Measurements from ENCODE around the gene RGR.

RGR gene

DNA sequence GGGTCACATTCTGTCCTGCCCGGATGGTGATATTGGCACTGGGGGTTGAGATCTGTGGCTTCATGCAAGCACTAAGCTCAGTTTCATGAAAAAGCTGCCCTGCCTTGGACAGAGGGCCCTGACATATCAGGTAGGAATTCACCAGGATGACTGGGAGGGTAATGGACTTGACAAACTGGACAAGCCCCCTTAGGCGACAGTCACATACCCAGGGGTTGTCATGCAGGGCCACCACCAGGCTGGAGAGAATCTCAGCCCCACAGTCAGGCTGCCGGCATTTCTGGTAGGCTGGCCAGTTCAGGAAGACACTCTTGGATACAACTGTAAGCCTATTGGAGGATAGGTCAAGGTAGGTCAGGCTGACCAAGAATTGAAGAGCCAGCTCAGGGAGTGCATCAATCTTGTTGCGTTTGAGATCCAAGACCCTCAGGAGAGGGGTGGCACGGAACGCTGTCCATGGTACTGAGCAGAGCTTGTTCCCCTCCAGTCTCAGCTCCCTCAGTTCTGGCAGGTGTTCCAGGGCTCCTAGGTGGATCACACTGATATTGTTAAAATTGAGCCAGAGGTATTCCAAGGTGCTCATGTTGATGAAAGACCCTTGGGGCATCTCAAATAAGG is 20.3 kb upstream of the RGR start:
- DNase-seq: no peak

DNA sequence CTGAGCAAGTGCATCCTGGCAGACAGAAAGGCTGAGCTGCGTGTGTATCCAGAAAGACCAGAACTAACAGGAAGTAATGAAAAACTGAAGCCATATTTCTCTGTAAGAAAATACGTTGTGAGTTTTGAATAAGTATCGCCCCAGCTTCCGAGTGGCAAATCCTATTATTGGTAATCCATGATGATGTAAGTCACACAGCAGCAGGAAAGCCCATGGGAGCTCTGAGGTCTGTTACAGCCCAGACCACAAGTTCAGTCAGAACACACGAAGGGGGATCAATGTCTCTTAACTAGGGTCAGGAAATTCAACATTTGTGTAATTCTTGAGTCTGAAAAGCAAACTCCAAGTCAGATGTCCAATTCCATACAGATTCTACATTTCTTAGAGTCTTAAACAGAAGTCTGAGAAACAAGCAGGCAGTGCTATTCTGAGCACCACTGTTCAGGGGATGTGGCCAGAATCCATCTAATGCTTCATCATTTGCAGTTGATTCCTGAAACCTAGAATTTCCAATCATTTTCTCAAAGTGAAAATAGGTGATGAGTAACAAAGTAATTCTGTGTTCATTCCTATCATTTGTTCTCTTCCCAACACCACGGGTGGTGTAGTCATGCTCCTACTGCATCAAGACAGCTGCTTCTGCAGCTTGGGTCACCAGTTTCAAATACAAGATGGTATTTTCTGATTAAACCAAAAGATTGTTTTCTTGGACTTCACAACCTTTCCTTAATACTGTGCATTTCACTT is 19.3 kb upstream of the RGR start, which contains the start of gene LRIT2:
Gene LRIT2 (minus strand): TSS at position 118 of the 747 bp plus-strand sequence. CDS start 24 bp downstream, at position 94.
- DNase-seq: no peak

DNA sequence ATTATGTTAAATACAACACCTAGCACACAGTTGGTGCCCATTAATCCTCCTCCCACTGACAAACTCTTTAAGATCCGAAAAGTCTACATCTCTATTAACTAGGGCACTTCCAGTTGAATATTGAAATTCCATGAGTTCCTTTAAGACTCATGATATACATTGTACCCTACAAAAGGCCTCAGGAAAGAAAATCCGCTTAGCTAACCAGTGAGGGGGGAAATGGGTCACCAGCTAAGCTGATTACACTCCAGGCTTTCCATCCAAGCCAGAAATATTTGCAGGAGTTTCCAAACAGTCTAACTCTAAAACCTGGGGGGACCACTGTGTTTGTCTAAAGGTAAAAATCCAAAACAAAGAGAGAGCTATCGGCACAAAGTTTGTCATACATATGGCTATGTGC is 18.2 kb upstream of the RGR start:
- DNase-seq: no peak

DNA sequence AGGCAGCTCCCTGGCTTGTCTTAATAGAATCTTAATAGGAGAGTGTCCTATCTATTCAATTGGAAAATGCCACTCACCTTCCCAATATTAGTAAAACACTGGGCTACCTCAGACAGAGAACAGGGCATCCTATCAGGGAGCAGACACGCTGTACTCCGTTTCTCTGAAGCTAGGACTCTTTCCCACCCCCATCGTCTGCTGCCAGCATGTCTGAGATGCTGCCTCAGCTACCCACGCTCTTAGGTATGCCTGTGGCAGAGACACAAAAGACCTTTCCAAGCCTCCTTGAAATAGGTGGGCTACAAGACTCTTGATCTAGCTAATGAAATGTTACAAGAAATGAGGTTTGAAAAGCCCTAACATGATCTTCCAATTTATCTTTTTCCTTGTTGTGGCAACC is 17.0 kb upstream of the RGR start:
- DNase-seq: no peak

DNA sequence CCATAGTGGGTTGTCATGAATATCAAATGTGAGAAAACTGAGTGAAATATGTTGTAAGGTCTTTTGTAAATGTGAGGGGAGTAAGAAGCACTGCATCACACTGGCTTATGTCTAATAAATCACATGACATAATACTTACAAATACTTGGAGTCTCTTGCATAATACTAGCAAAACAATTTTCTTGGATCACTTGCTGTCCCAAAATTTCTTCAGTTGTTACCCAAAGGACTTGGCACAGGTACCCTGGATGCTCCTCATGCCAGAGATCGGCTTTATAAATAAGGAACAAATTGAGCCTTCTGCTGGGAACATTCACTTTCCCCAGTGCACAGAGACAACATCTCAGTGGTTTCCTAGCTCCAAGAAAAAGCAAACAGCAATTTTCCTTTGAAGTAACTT is 14.5 kb upstream of the RGR start:
- DNase-seq: no peak

DNA sequence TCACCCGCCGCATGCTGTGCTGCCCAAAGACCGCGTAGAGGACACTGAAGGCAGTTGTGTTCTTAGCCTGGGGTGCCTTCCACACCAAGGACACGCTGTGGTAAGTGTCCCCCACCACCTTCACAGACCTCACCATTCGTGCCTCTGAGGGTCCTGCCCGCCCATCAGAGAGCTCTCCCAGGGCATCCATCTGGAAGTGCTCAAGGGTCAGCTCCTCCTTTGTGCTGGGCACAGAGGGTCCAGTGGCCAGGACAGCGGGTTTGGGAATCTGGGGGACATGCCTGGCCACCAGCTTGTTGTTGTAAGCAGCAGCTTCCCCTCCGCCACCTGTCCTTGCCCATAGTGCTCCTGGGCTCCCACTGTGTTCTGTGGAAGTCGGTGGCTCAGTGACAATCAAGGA is 12.5 kb upstream of the RGR start:
- no peak for DNase-seq

DNA sequence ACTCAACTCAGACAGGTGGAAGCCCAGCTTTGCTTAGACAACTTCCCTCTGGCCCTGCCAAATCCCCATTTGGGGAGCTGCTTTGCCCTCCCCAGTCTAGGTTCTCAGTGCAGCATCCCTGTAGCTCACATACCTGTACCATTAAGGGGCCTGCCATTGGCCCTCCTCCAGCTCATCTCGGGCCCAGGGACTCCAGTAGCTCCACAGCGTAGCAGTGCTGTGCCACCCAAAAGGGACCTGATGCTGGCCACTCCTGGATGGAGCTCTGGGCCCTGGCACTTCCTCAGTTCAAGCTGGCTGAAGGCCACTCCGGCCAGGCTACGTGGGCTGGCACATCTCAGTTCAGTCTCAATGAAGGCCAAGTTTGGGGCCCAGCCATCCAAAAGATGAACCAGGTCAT is 10.9 kb upstream of the RGR start:
- no peak for DNase-seq

DNA sequence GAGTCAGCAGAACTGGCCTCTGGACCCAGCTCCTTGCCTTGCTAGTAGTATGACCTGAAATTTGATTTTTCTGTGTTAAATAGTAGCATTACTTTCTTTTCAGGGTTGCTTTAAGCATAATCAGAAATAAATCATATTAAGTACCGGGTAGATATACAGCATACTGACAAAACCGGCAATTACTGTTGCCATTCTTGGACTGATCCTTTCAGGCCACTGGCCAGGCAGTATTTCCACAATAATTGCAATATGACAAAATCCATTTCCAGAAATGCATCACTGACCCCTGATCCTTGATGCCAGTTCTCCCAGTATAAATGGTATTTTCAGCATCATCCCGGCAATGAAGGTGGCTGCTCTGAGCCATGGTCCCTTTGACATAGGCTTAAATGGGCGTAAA is 10.4 kb upstream of the RGR start:
- no peak for DNase-seq

DNA sequence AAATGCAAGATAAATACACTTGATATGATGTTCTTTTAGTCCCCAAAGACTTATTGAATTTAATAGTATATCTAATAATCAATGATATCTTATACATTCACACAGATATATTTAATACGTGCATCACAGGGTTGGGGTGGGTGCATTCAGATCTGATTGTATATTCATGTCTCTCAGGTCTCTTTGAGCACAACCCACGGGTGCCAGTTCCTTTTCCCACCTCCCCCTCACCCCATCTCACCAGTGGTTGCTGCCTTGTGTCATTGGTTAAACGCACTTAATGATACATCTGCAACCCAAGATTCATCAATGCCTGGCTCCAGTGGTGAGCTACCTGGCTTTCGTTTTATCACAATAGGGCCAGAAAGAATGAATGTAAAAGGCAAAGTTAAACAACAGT is 9.8 kb upstream of the RGR start:
- DNase-seq: no peak

DNA sequence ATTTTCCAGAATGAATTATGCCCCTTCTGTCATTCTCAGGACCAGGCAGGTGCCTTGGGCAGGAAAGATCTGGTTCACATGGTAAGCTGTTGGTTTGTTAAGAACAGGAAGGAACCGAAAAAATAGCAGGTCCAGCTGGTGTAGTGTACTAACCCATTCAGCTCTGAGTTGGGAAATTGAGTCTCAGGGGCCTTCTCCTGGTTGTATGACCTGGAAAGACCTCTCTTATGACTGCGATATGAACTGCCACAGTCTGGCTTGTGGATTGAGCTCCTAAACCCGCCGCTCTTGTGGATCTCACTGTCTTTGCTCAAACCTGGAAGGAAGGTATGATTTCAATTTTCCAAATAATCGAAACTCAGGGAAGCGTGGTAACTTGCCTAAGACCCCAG is 8.1 kb upstream of the RGR start:
- DNase-seq: no peak

DNA sequence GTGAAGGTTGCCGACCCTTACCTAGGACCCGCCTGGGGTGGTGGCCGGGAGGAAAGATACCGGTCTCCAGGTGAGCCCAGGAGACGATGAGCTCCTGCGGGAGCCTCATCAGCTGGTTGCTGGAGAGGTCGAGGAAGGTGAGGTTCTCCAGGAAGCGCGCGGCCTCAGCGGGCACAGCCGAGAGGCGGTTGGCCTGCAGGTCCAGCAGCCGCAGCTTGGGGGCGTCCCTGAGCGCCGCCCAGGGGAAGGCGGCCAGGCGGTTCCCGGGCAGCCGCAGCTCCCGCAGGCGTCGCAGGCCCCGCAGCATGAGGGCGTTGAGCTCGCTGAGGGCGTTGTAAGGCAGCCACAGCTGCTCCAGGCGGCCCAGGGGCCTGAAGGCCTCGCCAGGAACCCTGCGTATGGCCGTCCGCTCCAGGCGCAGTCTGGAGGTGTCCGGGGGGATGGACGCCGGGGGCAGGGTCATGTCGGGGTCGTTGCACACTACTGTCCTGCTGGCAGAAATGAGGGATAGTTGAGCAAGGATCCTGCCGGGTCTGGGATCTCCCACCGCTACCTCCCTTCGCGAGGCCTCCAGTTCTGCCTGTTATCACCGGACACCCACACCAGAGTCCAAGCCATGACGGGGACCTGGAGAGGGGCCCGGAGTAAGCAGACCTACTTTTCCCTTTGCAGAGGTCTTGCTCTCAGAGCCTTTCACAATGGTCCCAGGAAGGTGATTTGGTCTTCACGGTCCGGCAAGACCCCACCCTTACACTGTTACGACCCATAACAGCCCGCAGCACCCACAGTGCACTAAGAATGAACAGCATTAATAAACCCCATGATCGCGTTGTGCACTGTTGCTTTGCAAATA is 7.4 kb upstream of the RGR start:
- no peak for DNase-seq

DNA sequence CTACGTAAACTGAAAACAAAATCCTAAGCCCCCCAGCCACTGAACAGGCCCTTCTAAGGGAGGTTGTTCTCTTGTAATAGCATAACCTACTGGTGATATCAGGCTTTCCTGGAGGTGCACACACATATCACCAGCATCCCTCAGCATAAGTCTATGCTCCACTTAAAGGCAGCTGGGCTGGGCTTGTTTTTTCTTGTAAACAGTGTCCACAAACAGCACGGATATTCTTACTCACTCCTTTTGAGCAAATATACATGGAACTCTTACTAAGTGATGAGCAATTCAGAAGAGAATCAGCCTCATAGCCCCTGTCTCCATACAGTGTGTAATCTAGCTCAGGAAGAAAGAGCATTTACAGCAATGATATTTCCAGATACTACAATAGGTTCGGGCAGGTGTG is 5.9 kb upstream of the RGR start:
- DNase-seq: no peak

DNA sequence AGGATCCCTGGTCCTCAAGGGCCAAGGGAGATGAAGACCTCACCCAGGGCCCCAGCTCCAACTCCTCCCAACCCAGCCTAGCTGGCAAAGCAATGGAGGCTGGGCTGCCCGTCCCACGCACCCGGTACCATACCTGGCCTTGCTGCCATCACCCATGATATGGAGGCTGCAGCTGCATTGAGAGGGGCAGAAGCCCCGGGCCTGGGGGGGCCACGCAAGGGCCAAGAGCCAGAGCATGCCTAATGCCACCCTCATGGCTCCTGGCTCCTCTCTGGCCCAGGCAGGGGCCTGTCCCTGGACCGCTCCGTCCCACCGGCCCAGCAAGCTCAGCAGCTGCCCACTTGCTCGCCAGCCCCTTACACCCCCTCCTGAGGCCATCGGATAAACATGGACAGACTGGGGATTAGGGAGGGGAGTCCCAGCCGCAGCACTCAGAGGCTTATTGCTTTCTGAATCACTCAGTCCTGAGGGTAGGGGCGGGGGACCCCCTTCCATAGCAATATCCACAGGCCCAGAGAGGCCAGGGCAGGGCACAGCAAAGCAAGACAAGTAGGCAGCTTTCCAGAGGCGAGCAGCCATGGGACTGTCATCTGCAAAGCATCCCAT is 3.6 kb upstream of the RGR start, which contains the start of gene LRIT1:
Gene LRIT1 (minus strand): TSS at position 362 of the 606 bp plus-strand sequence. CDS start 107 bp downstream, at position 255.
- no peak for DNase-seq

DNA sequence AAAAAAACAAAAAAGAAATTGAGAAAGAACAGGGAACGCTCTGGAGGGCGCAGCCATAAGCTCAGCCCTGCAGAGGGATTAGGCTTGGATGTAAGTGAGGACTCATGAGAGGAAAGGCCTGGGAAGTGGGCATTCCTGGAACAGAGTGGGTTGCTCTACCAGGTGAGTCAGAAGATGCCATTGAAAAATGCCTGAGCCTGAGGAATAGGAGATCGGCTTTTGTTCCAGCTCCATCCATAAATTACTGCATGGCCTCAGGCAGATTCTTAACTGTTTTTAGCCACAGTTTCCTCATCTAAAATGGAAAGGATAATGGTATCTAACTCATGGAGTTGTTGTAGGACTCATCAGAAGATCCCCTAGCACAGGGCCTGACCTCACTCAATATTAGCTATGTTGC is 1.1 kb upstream of the RGR start:
- DNase-seq: no peak

DNA sequence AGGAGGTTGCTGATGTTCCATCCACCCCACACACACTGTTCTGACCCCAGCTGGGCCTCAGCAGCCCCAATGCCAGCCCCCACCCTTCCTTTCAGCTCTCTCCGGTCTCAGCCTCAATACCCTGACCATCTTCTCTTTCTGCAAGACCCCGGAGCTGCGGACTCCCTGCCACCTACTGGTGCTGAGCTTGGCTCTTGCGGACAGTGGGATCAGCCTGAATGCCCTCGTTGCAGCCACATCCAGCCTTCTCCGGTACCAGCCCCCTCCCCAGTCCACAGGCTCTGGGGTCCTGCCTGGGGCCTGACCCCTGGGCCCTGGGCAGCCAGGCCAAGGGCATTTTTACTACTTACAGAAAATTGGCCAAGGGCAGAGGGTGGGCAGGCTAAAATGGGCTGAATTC is 2.6 kb downstream of the RGR start:
- DNase-seq: no peak

DNA sequence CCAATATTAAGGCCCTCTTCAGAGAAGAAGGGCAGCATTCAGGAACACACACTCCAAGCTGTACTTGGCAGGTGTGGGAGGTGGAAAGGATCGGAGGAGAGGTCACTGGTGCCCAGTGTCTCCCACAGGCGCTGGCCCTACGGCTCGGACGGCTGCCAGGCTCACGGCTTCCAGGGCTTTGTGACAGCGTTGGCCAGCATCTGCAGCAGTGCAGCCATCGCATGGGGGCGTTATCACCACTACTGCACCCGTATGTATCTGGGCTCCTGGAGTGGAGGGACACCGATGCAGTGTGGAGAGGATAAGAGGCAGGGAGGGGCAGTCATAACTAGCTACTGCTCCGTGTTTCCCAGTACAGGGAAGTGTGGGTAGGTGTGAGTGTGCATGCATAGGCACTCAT is 3.9 kb downstream of the RGR start:
- DNase-seq: no peak

DNA sequence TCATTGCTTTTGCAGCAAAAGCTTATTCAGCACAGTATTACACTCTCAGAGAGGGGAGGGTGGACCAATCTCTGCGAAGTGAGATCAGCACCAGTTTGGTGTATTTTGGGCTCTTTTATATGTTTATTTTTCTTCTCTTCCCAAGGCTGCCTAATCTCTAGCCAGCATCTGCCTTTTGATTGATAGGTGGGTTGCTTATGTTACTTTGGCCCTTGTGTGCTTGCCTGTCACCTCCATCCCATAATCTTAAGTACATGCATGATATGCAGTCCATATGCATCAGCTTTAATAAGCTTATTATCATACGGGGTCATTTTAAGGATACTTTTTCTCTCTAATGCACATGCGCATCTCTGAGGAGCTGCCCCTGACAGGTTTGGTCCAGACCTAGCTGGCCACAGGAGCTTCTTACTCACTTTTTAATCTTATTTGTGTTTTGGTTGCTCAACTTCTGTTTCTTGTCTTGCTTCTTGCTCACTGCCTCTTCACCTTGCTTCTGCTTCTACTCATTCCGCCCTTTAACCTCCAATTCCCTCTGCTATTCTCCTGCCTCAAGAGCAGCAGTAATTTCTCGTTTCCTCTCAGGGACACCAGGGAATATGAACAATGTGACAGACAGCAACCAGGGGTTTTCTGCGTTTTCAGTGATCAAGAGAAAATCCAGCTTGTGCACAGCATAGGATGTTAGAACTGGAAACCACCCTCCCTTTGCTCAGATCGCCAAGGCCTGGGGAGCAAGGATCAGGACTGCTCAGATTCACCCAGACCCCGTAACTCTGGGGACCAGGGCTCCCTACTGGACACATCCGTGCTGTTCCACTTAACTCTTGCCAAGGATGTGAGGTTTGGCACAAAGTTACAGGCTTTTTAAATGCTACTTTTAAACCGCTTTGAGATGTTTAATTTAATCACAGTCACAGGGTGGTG is 10.0 kb downstream of the RGR start:
- DNase-seq: no peak

DNA sequence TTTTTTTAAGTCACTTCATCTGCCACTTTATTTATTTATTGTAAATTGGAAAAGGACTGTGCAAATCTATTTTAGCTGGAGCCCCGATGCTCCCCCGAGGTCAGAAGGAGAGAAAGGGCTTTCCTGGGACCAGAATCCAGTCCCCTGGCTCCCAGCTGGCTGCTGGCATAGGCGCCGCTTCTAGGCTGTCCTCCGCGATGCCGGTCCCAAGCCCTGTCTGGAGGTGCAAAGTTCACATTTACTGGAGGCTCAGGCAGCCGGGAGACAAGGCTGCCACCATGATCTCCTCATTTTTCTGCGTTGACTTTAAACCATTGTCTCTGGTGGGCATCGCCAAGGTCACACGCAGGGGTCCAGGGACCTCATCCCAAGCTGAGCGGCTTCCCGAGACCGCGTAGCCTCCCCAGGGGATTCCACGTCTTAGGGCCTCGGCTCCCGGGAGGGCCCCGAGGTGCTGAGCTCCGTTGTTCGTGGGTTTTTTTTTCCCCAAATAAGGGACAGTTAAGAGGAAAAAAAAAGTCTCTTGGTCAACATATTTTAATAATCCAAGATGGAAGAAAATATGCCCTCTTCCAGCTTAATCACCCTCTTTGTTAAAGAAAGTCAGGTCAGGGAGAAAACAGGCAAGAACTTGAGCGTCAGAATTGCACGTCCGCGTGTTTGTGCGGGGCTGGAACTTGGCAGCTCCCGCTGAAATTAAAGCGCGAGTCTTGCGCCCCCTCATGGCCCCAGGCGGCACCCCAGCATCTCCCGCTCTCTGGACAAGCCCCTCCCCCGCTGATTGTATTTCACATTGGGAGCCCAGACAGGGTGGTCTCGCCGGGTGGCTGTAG is 11.9 kb downstream of the RGR start:
- DNase-seq: no peak

DNA sequence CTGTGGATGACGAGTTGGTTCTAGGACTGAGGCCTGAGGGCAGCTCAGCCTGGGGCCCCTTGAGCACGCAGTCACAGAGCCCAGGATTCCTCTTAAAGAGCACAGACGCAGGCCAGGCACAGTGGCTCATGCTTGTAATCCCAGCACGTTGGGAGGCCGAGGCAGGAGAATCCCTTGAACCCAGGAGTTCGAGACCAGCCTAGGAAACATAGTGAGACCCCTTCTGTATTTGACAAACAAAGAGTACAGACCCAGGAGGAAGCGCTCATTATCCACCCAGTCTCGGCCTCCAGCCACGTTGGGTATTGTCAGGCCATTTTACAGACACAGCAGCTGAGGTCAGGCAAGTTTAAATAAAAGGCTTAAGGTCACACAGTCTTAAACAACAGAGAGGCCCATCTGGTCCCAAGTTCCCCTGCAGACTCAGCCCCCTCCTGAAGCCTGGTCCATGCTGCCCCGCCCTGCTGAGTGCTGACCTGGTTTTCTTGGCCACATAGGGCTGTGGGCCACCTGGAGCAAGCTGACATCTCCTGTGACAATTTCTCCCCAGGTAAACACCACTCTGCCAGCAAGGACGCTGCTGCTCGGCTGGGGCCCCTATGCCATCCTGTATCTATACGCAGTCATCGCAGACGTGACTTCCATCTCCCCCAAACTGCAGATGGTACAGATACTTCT is 12.6 kb downstream of the RGR start:
- no peak for DNase-seq

DNA sequence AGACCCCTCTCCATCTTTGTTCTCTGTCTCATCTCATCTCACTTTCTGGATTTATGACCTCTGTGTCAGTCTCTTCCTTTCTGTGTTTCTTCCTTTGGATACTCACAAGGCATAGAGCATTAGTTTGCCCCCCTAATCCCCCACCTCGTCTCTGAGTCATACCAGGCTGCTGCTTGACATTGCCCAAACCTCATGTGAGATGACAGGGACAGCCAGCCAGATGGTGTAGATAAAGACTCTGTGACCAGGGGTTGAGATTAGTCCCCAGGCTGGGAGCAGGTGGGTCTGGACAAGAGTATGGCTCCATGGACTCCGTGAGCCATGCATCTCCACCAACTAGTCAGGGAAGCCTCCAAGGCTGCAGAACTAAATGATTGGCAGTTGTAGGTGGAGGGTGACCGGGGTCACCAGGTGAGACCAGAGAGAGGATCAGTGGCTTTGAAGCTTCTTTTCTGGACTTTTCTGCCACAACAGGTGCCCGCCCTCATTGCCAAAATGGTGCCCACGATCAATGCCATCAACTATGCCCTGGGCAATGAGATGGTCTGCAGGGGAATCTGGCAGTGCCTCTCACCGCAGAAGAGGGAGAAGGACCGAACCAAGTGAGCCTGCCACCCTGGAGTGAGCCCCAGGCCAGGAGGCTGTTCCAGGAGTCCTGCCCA is 13.3 kb downstream of the RGR start:
- no peak for DNase-seq
